CD4-positive, CD25-positive, alpha-beta regulatory T cell (primary cell): ENCODE results near the gene MPZL3. TPM values are rescaled to one million over a fixed set of nuclear protein-coding genes. Genes with fewer than 3 reads are reported as not detected.

Source experiments
- ATAC-seq, 2 donors: fragments of 150-1000 bp; cut with Tn5 transposase; one replicate each; pipeline ENCODE4 v1.10.0; 2021; ENCODE audit warnings: low read depth in 2 of 2, moderate number of reproducible peaks in 2 of 2, moderate library complexity in 1 of 2
- DNase-seq, 3 donors: peaks; one replicate each; pipeline versions ENCODE4 v3.0.0 to v3.0.0-alpha.2; 2012 to 2022; ENCODE audit warnings: mixed read lengths in 1 of 3
- H3K27ac ChIP-seq: one replicate; pipeline ENCODE4 v1.7.0; 2013; ENCODE audit warnings: mild to moderate bottlenecking, low read length; ENCODE audit not compliant: insufficient read depth, poor library complexity, severe bottlenecking
- H3K27me3 ChIP-seq: one replicate; pipeline ENCODE4 v1.7.0; 2013; ENCODE audit warnings: low read length; ENCODE audit not compliant: control insufficient read depth, insufficient read depth
- H3K36me3 ChIP-seq: one replicate; pipeline ENCODE4 v1.7.0; 2013; ENCODE audit warnings: mild to moderate bottlenecking, low read length, moderate library complexity; ENCODE audit not compliant: control insufficient read depth, insufficient read depth
- H3K4me1 ChIP-seq: 2 replicates; pipeline ENCODE4 v1.7.0; 2013; ENCODE audit warnings: mild to moderate bottlenecking, low read length; ENCODE audit not compliant: insufficient read depth, control insufficient read depth, poor library complexity, severe bottlenecking
- H3K4me3 ChIP-seq: one replicate; pipeline ENCODE4 v1.7.0; 2013; ENCODE audit warnings: low read depth, mild to moderate bottlenecking, low read length, moderate library complexity
- H3K9me3 ChIP-seq, 2 experiments: 1 replicate in 1 of 2; 2 replicates in 1 of 2; pipeline ENCODE4 v1.7.0; 2013; ENCODE audit warnings: low read length in 2 of 2, mild to moderate bottlenecking in 1 of 2, moderate library complexity in 1 of 2; ENCODE audit not compliant: control insufficient read depth in 2 of 2
- H3K27ac Mint-ChIP-seq, 3 donors: one replicate each; pipeline ENCODE4 v1.8.0; 2020 to 2022; ENCODE audit warnings: mild to moderate bottlenecking in 3 of 3, mixed read lengths in 3 of 3, moderate library complexity in 2 of 3
- H3K27me3 Mint-ChIP-seq: one replicate; pipeline ENCODE4 v1.8.0; 2022; ENCODE audit warnings: mild to moderate bottlenecking, mixed read lengths
- H3K36me3 Mint-ChIP-seq: one replicate; pipeline ENCODE4 v1.8.0; 2020; ENCODE audit warnings: mixed read lengths
- H3K4me1 Mint-ChIP-seq, 4 donors: one replicate each; pipeline ENCODE4 v1.8.0; 2020 to 2022; ENCODE audit warnings: mixed read lengths in 4 of 4, mild to moderate bottlenecking in 1 of 4
- H3K4me3 Mint-ChIP-seq, 4 donors: one replicate each; pipeline ENCODE4 v1.8.0; 2020 to 2022; ENCODE audit warnings: mild to moderate bottlenecking in 4 of 4, mixed read lengths in 4 of 4, moderate library complexity in 3 of 4
- H3K9me3 Mint-ChIP-seq, 7 donors: one replicate each; pipeline ENCODE4 v1.8.0; 2020 to 2022; ENCODE audit warnings: mixed read lengths in 7 of 7, mild to moderate bottlenecking in 3 of 7, moderate library complexity in 2 of 7
- polyA plus RNA-seq, 4 donors: library from polyadenylated mRNA; unstranded; fragments of 300-500 nt; fragmentation: Illumina TruSeq; gene quantifications; one replicate each; pipeline ENCODE4 v1.2.3, GENCODE V29; 2021
- total RNA-seq: library from RNA; stranded (reverse); gene quantifications from one replicate; pipeline ENCODE4 v1.2.3, GENCODE V29; 2022

Gene MPZL3
- total and polyA plus RNA-seq, 5 donors from 2014 or later, result 4.5 to 16.1 (median 6.3) TPM

- H3K36me3 Mint-ChIP-seq, result peaks cover 17% of the 10 kb centered on the region
Measured at GRCh38 chr11:118222437-118222836, 29.7 kb downstream of the MPZL3 start.

GRCh38 chr11:118221419-118221818 is 30.7 kb downstream of the MPZL3 start:
- H3K36me3 ChIP-seq, result peaks cover 3% of the 10 kb centered on the region
- DNase-seq, result no peak
- H3K27me3 ChIP-seq, result no peaks in the 10 kb centered on the region
- no peak overlapping the region for H3K27ac ChIP-seq
- Mint-ChIP-seq H3K9me3 (no peaks in the 10 kb centered on the region), H3K27me3 (no peaks in the 10 kb centered on the region), H3K4me3 (peak overlapping the region; percentile 23 to 87 (median 56)), H3K4me1 (peaks cover 31 to 80% (median 70%) of the 10 kb centered on the region in 4 donors), H3K36me3 (peaks cover 17% of the 10 kb centered on the region), H3K27ac (peak overlapping the region; percentile 64 to 92 (median 83))
- ATAC-seq, result no peak
- H3K4me3 ChIP-seq, result peak overlapping the region; percentile 99
- peaks cover 91% of the 10 kb centered on the region for H3K4me1 ChIP-seq
- no peaks in the 10 kb centered on the region for H3K9me3 ChIP-seq

More at GRCh38 chr11:118222437-118222836, 29.7 kb downstream of the MPZL3 start:
- H3K4me3 ChIP-seq, result peak overlapping the region; percentile 99
- Mint-ChIP-seq H3K27me3 (no peaks in the 10 kb centered on the region), H3K4me1 (peaks cover 25 to 70% (median 65%) of the 10 kb centered on the region in 4 donors), H3K4me3 (peak overlapping the region; percentile 86 to 99 (median 89)), H3K9me3 (no peaks in the 10 kb centered on the region), H3K27ac (peak overlapping the region; percentile 15 to 92 (median 83))
- H3K36me3 ChIP-seq, result peaks cover 3% of the 10 kb centered on the region
- DNase-seq, result no peak
- ATAC-seq, result no peak
- H3K4me1 ChIP-seq, result peaks cover 91% of the 10 kb centered on the region
- H3K9me3 ChIP-seq, result no peaks in the 10 kb centered on the region
- H3K27ac ChIP-seq, result peak overlapping the region; percentile 88
- H3K27me3 ChIP-seq, result no peaks in the 10 kb centered on the region

DNA sequence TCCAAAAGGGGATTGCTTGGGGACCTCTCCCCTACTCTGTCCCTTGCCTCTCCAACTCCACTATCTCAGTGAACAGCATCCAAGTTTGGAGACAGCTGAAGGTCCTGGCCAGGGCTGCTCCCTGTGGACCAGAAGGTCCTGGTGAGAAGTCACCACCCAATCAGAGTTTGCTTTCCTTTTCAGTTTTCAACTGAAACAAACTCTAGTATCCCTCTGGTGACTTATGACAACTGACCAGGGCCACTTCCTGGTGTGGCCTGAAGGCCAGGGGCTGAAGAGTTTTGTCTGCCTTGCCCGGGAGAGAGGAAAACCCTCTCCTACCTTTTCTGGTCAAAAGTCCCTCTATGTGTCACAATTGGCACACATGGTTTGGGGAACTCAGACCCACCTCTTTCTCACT is 32.4 kb downstream of the MPZL3 start:
- Histone ChIP-seq H3K27ac (no peak overlapping the region), H3K4me3 (peak overlapping the region; percentile 49)
- H3K27me3 Mint-ChIP-seq, result no peaks in the 10 kb centered on the region

DNA sequence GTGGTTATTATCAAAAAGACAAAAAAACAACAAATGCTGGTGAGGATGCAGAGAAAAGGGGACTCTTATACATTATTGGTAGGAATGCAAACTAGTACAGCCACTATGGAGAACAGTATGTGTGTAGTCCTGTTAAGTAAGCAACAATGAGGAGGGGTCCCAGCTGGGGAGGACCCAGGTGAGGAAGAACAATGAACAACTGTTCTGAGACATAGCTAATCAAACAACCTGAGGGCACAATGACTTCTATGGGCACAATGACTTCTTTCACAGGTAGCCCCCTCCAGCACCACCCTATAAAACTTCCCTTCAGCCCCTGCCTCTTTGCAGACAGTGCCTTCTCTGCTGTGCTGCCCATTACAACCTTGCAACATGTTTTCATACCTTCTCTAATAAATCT is 32.9 kb downstream of the MPZL3 start:
- Mint-ChIP-seq H3K36me3 (peaks cover 17% of the 10 kb centered on the region), H3K27ac (peak overlapping the region; percentile 57 to 93 (median 79)), H3K4me3 (peak overlapping the region; percentile 71 to 89 (median 80)), H3K9me3 (no peaks in the 10 kb centered on the region), H3K4me1 (peaks cover 33 to 95% (median 77%) of the 10 kb centered on the region in 4 donors), H3K27me3 (no peaks in the 10 kb centered on the region)
- no peaks in the 10 kb centered on the region for H3K27me3 ChIP-seq
- peaks cover 91% of the 10 kb centered on the region for H3K4me1 ChIP-seq
- no peaks in the 10 kb centered on the region for H3K9me3 ChIP-seq
- peaks cover 3% of the 10 kb centered on the region for H3K36me3 ChIP-seq
- H3K4me3 ChIP-seq, result peak overlapping the region; percentile 49
- H3K27ac ChIP-seq, result no peak overlapping the region
- no peak for DNase-seq
- no peak for ATAC-seq

More for the DNA sequence above, 32.4 kb downstream of the MPZL3 start:
- ATAC-seq (no peak), DNase-seq (no peak)
- Histone ChIP-seq H3K9me3 (no peaks in the 10 kb centered on the region), H3K4me1 (peaks cover 90% of the 10 kb centered on the region), H3K36me3 (peaks cover 3% of the 10 kb centered on the region), H3K27me3 (no peaks in the 10 kb centered on the region)
- Mint-ChIP-seq H3K4me3 (peak overlapping the region; percentile 71 to 89 (median 80)), H3K27ac (peak overlapping the region; percentile 83 to 93 (median 89)), H3K9me3 (no peaks in the 10 kb centered on the region), H3K4me1 (peaks cover 33 to 91% (median 77%) of the 10 kb centered on the region in 4 donors), H3K36me3 (peaks cover 17% of the 10 kb centered on the region)

- DNase-seq (peak in 1 of 3 donors; percentile 66), ATAC-seq (peak; percentile 30 to 50)
- H3K4me1 ChIP-seq, result peaks cover 95% of the 10 kb centered on the region
- Mint-ChIP-seq H3K9me3 (no peaks in the 10 kb centered on the region), H3K27me3 (no peaks in the 10 kb centered on the region), H3K4me3 (peak overlapping the region; percentile 80 to 88 (median 84)), H3K4me1 (peaks cover 31 to 100% (median 80%) of the 10 kb centered on the region in 4 donors), H3K27ac (peak overlapping the region; percentile 74 to 93 (median 86)), H3K36me3 (peaks cover 31% of the 10 kb centered on the region)
- peak overlapping the region; percentile 81 for H3K4me3 ChIP-seq
- no peaks in the 10 kb centered on the region for H3K27me3 ChIP-seq
- H3K36me3 ChIP-seq, result peaks cover 11% of the 10 kb centered on the region
- peak overlapping the region; percentile 66 for H3K27ac ChIP-seq
- H3K9me3 ChIP-seq, result no peaks in the 10 kb centered on the region
Measured at GRCh38 chr11:118217575-118217974, 34.6 kb downstream of the MPZL3 start.

- peaks cover 92% of the 10 kb centered on the region for H3K4me1 ChIP-seq
- Mint-ChIP-seq H3K27me3 (no peaks in the 10 kb centered on the region), H3K36me3 (peaks cover 33% of the 10 kb centered on the region), H3K9me3 (no peaks in the 10 kb centered on the region), H3K4me3 (peak overlapping the region; percentile 80 to 88 (median 84)), H3K27ac (peak overlapping the region; percentile 74 to 93 (median 86)), H3K4me1 (peaks cover 27 to 97% (median 79%) of the 10 kb centered on the region in 4 donors)
- peaks cover 18% of the 10 kb centered on the region for H3K36me3 ChIP-seq
- H3K4me3 ChIP-seq, result peak overlapping the region; percentile 81
- DNase-seq (peak in 2 of 3 donors; percentile 17 to 63), ATAC-seq (peak; percentile 82 to 90)
- peak overlapping the region; percentile 66 for H3K27ac ChIP-seq
- H3K9me3 ChIP-seq, result no peaks in the 10 kb centered on the region
- H3K27me3 ChIP-seq, result no peaks in the 10 kb centered on the region
Measured at GRCh38 chr11:118216621-118217481, 35.3 kb downstream of the MPZL3 start.

GRCh38 chr11:118215765-118216164 is 36.4 kb downstream of the MPZL3 start:
- peaks cover 27 to 94% (median 73%) of the 10 kb centered on the region in 4 donors for H3K4me1 Mint-ChIP-seq

More at GRCh38 chr11:118215765-118216164, 36.4 kb downstream of the MPZL3 start:
- Histone ChIP-seq H3K27ac (no peak overlapping the region), H3K9me3 (no peaks in the 10 kb centered on the region), H3K4me3 (peak overlapping the region; percentile 35), H3K4me1 (peaks cover 81% of the 10 kb centered on the region), H3K27me3 (no peaks in the 10 kb centered on the region), H3K36me3 (peaks cover 26% of the 10 kb centered on the region)
- no peaks in the 10 kb centered on the region for H3K27me3 Mint-ChIP-seq
- DNase-seq (no peak), ATAC-seq (no peak)
- no peaks in the 10 kb centered on the region for H3K9me3 Mint-ChIP-seq
- peak overlapping the region; percentile 62 to 88 (median 80) for H3K4me3 Mint-ChIP-seq
- H3K27ac Mint-ChIP-seq, result peak overlapping the region in 2 of 3 donors; percentile 86 to 93
- peaks cover 41% of the 10 kb centered on the region for H3K36me3 Mint-ChIP-seq
